HG03159 (cell line): Measurements from ENCODE around the gene HDAC3.

Experiments
- ATAC-seq: cut with Tn5 transposase; IDR thresholded peaks from one replicate; pipeline ENCODE4 v1.9.1; 2021; ENCODE audit warnings: mild to moderate bottlenecking, moderate library complexity; ENCODE audit not compliant: unreplicated experiment

Gene HDAC3

DNA sequence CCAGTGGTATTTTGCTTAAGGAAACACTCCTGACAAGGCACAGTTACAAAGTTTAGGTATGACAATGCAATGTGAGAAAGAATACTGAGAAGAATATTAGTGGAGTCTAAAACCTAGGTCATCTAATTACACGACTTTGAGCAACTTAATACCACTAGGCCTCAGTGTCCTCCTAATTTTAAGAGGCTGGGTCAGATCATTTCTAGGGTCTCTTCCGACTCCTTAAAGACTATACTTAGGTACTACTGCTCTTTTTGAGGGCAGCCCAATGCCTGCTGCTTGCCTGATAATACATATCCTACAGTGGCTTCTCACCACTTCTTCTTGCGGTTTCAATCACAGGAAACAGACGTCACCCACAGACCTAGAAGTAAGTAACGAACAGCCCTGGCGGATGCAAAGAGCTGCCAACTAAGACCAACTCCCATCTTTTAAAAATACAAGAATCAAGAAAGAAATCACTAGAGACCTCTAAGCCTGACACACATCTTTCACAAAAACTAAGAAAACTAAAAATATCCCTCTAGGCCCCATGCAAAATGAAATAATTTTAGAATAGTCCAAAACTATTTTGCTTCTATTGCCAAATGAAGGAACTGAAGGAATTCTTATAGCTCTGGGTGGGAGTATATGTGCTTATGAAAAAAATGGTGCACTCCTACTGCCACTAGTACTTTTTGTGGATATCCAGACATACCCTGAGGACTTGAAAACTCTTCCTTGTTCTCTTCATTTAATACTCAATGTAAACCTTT is 30.9 kb downstream of the HDAC3 start:
- ATAC-seq, result peak; percentile 97

DNA sequence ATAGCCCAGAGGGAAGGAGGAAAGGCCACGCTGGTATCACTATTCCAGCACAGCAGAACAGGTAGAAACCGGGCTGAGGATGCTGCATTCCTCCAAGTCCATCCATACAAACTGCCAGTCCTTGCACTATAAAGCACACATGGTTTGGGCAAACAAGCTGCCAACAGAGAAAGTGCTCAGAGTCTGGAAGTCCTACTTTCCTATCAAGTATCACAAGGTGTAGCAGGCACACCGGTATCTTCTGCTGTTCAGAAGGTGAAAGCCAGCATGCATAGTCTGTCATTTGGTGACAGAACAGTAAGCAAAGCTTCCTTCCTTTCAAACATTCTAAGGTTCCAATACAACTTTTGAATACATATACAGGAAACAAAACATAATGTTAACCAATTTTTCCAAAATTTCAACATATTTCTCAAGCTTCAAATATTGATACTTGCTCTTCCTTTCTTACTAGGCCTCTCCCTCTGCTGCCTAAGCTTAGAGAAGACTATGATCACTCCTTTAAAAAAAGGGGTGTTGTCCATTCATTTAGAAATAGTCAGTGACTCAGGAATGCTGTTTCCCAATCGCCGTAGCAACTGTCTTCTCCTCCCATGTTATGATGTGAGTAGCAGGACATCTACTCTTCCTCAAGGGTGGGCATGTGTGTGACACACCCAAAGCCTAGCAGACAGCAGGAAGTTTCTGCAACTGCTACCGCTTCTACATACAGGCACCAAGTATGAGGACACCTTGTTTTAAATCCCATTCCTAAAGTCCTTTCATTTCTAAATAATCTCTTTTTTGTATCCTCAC is 32.5 kb downstream of the HDAC3 start:
- ATAC-seq, result no peak

DNA sequence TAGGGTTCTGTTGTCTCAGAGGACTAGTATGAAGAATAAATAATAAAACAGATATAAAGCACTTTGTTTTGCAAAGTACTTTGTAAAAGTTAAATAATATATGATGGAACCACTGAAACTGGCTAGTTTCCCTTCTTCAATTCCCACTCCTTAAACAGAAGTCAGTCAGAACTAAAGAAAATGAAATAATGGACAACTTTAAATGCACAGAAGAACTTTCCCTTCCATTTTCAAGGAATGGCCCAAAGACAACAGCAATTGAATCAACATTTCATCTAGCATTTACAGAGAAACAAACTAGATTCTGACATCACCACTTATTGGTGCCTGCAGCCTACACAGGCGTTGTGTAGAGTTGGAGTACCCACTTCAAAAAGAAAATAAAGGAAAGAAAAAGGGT is 34.0 kb downstream of the HDAC3 start:
- ATAC-seq, result no peak

DNA sequence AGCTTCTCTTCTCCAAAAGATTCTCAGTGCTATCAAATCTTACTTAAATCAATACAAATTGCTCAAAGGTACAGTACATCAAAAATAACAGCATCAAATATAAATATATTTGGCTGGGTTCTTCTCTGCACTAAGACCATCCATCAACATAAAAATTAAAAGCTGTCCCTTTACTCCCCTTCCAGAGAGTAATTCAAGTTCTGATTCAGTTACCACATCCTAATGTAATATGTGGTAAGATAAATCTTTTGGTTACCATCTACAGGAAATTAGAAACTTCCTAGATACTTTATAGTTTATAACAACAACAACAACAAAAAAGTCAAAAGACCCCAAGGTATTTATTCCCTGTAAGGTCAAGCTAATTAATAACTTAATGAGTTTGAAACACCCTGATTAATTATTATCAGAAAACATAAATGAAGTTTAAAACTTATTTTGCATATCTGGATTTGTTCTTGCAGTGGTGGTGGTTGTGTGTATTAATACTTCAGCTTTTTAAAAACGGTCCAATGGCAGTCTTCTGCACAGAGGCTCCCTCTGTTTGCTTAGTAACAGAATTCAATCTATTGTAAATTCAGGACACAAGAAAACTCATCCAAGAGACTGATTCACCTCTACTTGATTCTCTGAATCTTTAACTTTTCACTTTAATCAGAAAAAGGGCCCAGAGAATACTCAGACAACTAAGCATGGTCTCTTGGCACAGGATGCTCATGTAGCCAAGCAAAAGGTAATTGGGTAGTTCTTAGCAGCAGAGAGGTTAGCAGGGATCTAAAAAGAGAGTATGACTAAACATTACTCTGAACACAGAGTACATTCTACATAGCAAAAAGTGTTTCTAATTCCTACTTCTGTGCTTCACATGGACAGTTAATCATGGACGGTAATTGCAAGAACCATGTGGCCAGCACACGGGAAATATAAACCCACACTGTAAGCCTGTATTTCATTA is 38.0 kb downstream of the HDAC3 start:
- ATAC-seq, result peak; percentile 53

DNA sequence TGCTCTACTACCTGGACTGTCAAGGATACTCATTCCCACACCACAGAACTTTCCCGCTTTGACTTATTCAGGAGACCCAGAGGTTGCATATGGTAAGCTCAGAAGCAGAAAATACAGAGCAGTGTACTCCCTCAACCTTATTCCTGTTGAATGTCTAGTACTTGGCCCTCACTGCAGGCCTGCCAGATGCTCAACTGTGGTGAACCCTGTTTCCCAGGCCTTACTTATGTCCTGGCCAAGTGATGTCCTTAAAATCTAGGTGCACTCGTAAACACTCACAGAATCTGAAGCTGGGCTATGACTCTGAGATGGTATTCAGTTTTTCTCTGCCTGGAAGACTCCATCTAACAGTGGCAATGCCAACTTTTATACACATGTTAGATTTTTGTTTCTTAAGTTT is 38.8 kb downstream of the HDAC3 start:
- ATAC-seq, result no peak

DNA sequence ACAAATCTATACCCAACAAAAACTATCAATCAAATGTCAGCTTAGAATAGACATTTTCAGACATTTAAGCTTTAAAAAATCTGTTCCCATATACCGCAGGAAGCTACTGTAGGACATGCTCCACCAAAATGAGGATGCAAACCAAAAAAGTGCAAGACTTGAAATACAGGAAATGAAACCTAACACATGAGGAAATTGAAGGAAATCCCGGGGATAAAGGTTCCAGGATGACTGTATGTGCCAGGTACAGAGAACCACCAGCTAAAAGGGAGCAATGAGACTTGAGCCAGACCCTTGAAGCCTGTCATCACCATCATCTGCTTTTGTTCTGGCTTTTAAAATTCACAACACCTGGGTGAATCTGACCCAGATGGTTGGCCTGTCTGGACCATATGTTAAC is 39.3 kb downstream of the HDAC3 start:
- no peak for ATAC-seq

DNA sequence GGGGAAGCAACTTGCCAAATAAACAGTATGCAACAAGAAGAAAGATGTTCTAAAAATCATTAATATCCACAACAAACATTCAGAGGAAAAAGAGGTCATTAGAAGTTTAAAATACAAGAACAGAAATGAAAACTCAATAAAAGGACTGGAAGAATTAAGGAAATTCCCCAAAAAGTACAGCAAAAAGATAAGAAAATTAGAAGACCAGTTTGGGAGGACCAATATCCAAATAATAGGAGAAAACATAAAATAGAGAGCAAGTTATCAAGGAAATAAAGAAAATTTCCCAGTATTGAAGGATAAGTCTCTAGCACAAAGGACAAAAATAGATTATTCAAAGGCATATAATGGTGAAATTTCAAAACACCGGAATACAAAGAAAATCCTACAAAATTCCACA is 39.8 kb downstream of the HDAC3 start:
- ATAC-seq, result no peak

DNA sequence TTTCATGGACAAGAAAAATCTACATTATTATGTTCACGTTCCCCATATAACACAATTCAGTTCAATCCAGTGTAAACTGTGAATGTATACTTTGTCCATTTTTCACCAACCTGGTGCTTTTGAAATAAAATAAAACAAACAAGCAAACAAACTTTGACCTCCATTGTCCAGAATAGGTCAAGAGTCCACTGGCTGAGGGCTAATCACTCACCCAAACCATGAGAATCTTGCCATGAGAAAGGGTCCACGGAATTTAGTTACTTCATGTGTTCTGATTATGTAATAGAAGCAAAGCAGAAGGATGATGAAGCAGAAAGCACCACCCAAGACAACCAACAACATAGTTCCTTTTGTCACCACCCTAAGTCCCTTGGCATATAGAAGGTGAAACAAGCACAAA is 46.5 kb downstream of the HDAC3 start:
- no peak for ATAC-seq

DNA sequence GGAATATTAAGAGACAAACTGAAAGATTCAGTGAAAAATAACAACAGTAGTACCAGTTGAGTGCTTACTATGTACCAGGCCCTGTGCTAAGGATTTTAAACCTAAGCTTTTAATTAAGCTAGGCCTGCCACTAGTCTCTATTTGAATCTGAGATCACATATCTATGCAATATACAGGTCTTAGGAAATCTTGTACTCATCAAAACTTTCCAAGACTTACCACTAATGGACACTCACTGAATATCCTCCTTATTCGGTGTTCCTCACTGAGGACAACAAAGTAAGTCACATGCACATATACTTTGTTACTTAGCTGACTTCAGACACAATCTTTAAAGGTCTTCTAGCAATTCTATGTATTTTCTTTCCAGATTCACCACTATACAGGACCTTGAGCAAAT is 50.4 kb downstream of the HDAC3 start:
- no peak for ATAC-seq

DNA sequence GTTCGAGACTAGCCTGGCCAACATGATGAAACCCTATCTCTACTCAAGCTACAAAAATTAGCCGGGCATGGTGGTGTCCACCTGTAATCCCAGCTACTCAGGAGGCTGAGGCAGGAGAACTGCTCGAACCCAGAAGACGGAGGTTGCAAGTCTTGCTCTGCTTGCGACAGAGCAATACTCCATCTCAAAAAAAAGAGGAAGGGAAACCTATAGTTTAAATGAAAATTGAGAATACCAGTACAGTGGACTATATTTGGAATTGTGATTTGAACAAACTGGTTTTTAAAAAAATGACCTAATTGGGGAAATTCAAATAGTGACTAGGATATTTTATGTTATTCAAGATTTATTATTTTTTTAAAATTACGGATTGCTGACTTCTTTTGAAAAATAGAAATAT is 51.1 kb downstream of the HDAC3 start:
- no peak for ATAC-seq

DNA sequence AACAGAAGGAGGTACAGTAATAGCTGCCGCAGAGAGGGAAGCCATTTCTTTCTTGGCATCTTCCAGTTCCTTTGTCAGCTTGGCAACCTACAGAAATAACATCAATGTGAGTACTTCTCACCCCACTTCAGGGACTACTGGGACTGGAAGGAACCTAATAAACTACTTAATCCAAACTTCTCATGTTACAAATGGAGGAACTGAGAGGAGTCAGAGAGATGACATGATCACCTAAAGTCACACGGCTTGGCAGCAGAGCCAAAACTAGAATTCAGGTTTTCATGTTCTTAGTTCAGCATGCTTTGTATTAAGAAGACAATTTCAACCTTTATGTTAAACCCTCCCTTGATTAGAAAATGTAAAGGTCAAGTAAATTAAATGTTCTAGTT is 62.5 kb downstream of the HDAC3 start:
- ATAC-seq, result no peak

DNA sequence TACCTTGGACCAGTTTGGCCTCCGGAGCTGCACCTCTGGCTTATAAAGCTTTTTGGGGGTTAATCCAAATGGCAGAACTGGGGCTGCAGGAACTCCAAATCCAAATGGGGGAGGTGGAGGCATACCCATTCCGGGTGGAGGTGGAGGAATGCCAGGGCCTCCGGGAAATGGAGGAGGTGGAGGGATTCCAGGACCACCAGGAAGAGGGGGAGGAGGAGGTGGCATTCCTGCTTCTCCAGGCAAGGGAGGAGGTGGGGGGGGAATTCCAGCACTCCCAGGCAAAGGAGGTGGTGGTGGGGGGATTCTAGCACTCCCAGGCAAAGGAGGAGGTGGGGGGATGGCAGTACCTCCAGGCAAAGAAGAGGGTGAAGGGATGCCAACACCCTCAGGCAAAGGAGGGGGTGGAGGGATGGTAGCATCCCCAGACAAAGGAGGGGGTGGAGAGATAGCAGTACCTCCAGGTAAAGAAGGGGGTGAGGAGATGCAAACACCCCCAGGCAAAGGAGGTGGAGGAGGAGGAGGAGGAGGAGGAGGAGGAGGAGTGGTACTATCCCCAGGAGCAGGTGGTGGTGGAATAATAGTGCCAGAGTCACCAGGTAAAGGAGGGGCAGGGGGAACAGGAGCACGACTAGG is 63.0 kb downstream of the HDAC3 start:
- no peak for ATAC-seq
